Measurements from ENCODE around the gene CAMK2G.
"Not testable (repeated sequence)": the region's sequence is repeated elsewhere in the genome, so short reads cannot be mapped to it uniquely, and the experiment has no call there.

The CAMK2G gene

GRCh38 chr10:73840403-73841060 is 33.8 kb downstream of the CAMK2G start:
- H3K4me3 ChIP-seq (ENCODE audit: low read depth, low read length) = no peak overlapping the region
- H3K27me3 ChIP-seq (ENCODE audit: control insufficient read depth, insufficient read depth, low read length) = no peaks in the 10 kb centered on the region
- no peaks in the 10 kb centered on the region for H3K4me1 ChIP-seq (ENCODE audit: control insufficient read depth, insufficient read depth, low read length)
- H3K36me3 ChIP-seq (ENCODE audit: control insufficient read depth, insufficient read depth, low read length) = peaks cover 50% of the 10 kb centered on the region
- H3K9ac ChIP-seq (ENCODE audit: low read depth, low read length) = no peak overlapping the region
- no peaks in the 10 kb centered on the region for H3K9me3 ChIP-seq (ENCODE audit: control insufficient read depth, insufficient read depth, low read length)

- Histone ChIP-seq H3K36me3 (ENCODE audit: control insufficient read depth, insufficient read depth, low read length) (peaks cover 50% of the 10 kb centered on the region), H3K9me3 (ENCODE audit: control insufficient read depth, insufficient read depth, low read length) (no peaks in the 10 kb centered on the region), H3K9ac (ENCODE audit: low read depth, low read length) (no peak overlapping the region), H3K4me3 (ENCODE audit: low read depth, low read length) (no peak overlapping the region), H3K27me3 (ENCODE audit: control insufficient read depth, insufficient read depth, low read length) (no peaks in the 10 kb centered on the region), H3K4me1 (ENCODE audit: control insufficient read depth, insufficient read depth, low read length) (no peaks in the 10 kb centered on the region)
Observed at GRCh38 chr10:73840056-73840402, 34.3 kb downstream of the CAMK2G start.

- Histone ChIP-seq H3K36me3 (ENCODE audit: control insufficient read depth, insufficient read depth, low read length) (peaks cover 50% of the 10 kb centered on the region), H3K9ac (ENCODE audit: low read depth, low read length) (no peak overlapping the region), H3K4me3 (ENCODE audit: low read depth, low read length) (no peak overlapping the region), H3K9me3 (ENCODE audit: control insufficient read depth, insufficient read depth, low read length) (no peaks in the 10 kb centered on the region), H3K4me1 (ENCODE audit: control insufficient read depth, insufficient read depth, low read length) (no peaks in the 10 kb centered on the region), H3K27me3 (ENCODE audit: control insufficient read depth, insufficient read depth, low read length) (no peaks in the 10 kb centered on the region)
Observed at GRCh38 chr10:73839276-73839966, 34.9 kb downstream of the CAMK2G start.

GRCh38 chr10:73838827-73839226 is 35.5 kb downstream of the CAMK2G start:
- Histone ChIP-seq H3K27me3 (ENCODE audit: control insufficient read depth, insufficient read depth, low read length) (no peaks in the 10 kb centered on the region), H3K9me3 (ENCODE audit: control insufficient read depth, insufficient read depth, low read length) (no peaks in the 10 kb centered on the region), H3K4me3 (ENCODE audit: low read depth, low read length) (no peak overlapping the region), H3K9ac (ENCODE audit: low read depth, low read length) (no peak overlapping the region), H3K4me1 (ENCODE audit: control insufficient read depth, insufficient read depth, low read length) (no peaks in the 10 kb centered on the region), H3K36me3 (ENCODE audit: control insufficient read depth, insufficient read depth, low read length) (peaks cover 50% of the 10 kb centered on the region)

GRCh38 chr10:73838008-73838567 is 36.3 kb downstream of the CAMK2G start:
- no peaks in the 10 kb centered on the region for H3K4me1 ChIP-seq (ENCODE audit: control insufficient read depth, insufficient read depth, low read length)
- no peak overlapping the region for H3K9ac ChIP-seq (ENCODE audit: low read depth, low read length)
- H3K9me3 ChIP-seq (ENCODE audit: control insufficient read depth, insufficient read depth, low read length) = no peaks in the 10 kb centered on the region
- no peaks in the 10 kb centered on the region for H3K27me3 ChIP-seq (ENCODE audit: control insufficient read depth, insufficient read depth, low read length)
- peaks cover 47% of the 10 kb centered on the region for H3K36me3 ChIP-seq (ENCODE audit: control insufficient read depth, insufficient read depth, low read length)
- no peak overlapping the region for H3K4me3 ChIP-seq (ENCODE audit: low read depth, low read length)

- no peak overlapping the region for H3K9ac ChIP-seq (ENCODE audit: low read depth, low read length)
- no peaks in the 10 kb centered on the region for H3K27me3 ChIP-seq (ENCODE audit: control insufficient read depth, insufficient read depth, low read length)
- H3K4me1 ChIP-seq (ENCODE audit: control insufficient read depth, insufficient read depth, low read length) = no peaks in the 10 kb centered on the region
- no peak overlapping the region for H3K4me3 ChIP-seq (ENCODE audit: low read depth, low read length)
- peaks cover 38% of the 10 kb centered on the region for H3K36me3 ChIP-seq (ENCODE audit: control insufficient read depth, insufficient read depth, low read length)
- no peaks in the 10 kb centered on the region for H3K9me3 ChIP-seq (ENCODE audit: control insufficient read depth, insufficient read depth, low read length)
Observed at GRCh38 chr10:73837072-73837471, 37.3 kb downstream of the CAMK2G start.

GRCh38 chr10:73836427-73836980 is 37.9 kb downstream of the CAMK2G start:
- H3K27me3 ChIP-seq (ENCODE audit: control insufficient read depth, insufficient read depth, low read length) = no peaks in the 10 kb centered on the region
- H3K9ac ChIP-seq (ENCODE audit: low read depth, low read length) = no peak overlapping the region
- H3K9me3 ChIP-seq (ENCODE audit: control insufficient read depth, insufficient read depth, low read length) = no peaks in the 10 kb centered on the region
- H3K4me3 ChIP-seq (ENCODE audit: low read depth, low read length) = no peak overlapping the region
- peaks cover 33% of the 10 kb centered on the region for H3K36me3 ChIP-seq (ENCODE audit: control insufficient read depth, insufficient read depth, low read length)
- no peaks in the 10 kb centered on the region for H3K4me1 ChIP-seq (ENCODE audit: control insufficient read depth, insufficient read depth, low read length)

- not testable (repeated sequence) for H3K4me1 ChIP-seq (ENCODE audit: control insufficient read depth, insufficient read depth, low read length); H3K9me3 ChIP-seq (ENCODE audit: control insufficient read depth, insufficient read depth, low read length); H3K4me3 ChIP-seq (ENCODE audit: low read depth, low read length); H3K27me3 ChIP-seq (ENCODE audit: control insufficient read depth, insufficient read depth, low read length); H3K9ac ChIP-seq (ENCODE audit: low read depth, low read length)
- H3K36me3 ChIP-seq (ENCODE audit: control insufficient read depth, insufficient read depth, low read length) = peaks cover 11% of the 10 kb centered on the region
Observed at GRCh38 chr10:73829090-73829489, 45.3 kb downstream of the CAMK2G start.

GRCh38 chr10:73828161-73828560 is 46.2 kb downstream of the CAMK2G start:
- peaks cover 16% of the 10 kb centered on the region for H3K36me3 ChIP-seq (ENCODE audit: control insufficient read depth, insufficient read depth, low read length)
- H3K4me3 ChIP-seq (ENCODE audit: low read depth, low read length) = no peak overlapping the region
- H3K9ac ChIP-seq (ENCODE audit: low read depth, low read length) = no peak overlapping the region
- H3K9me3 ChIP-seq (ENCODE audit: control insufficient read depth, insufficient read depth, low read length) = no peaks in the 10 kb centered on the region
- no peaks in the 10 kb centered on the region for H3K4me1 ChIP-seq (ENCODE audit: control insufficient read depth, insufficient read depth, low read length)
- no peaks in the 10 kb centered on the region for H3K27me3 ChIP-seq (ENCODE audit: control insufficient read depth, insufficient read depth, low read length)

GRCh38 chr10:73827346-73828089 is 46.8 kb downstream of the CAMK2G start:
- Histone ChIP-seq H3K9me3 (ENCODE audit: control insufficient read depth, insufficient read depth, low read length) (no peaks in the 10 kb centered on the region), H3K4me1 (ENCODE audit: control insufficient read depth, insufficient read depth, low read length) (no peaks in the 10 kb centered on the region), H3K27me3 (ENCODE audit: control insufficient read depth, insufficient read depth, low read length) (no peaks in the 10 kb centered on the region), H3K36me3 (ENCODE audit: control insufficient read depth, insufficient read depth, low read length) (peaks cover 16% of the 10 kb centered on the region), H3K9ac (ENCODE audit: low read depth, low read length) (no peak overlapping the region), H3K4me3 (ENCODE audit: low read depth, low read length) (no peak overlapping the region)

- Histone ChIP-seq H3K36me3 (ENCODE audit: control insufficient read depth, insufficient read depth, low read length) (peaks cover 16% of the 10 kb centered on the region), H3K4me1 (ENCODE audit: control insufficient read depth, insufficient read depth, low read length) (no peaks in the 10 kb centered on the region), H3K9me3 (ENCODE audit: control insufficient read depth, insufficient read depth, low read length) (no peaks in the 10 kb centered on the region), H3K9ac (ENCODE audit: low read depth, low read length) (no peak overlapping the region), H3K27me3 (ENCODE audit: control insufficient read depth, insufficient read depth, low read length) (no peaks in the 10 kb centered on the region), H3K4me3 (ENCODE audit: low read depth, low read length) (no peak overlapping the region)
Observed at GRCh38 chr10:73824146-73824725, 50.1 kb downstream of the CAMK2G start.
